Peyer's patch (tissue), 4 donors: ENCODE measurements around the gene TRAPPC4. TPM values are rescaled to one million over a fixed set of nuclear protein-coding genes. Genes with fewer than 3 reads are reported as not detected.

Experiments
- DNase-seq, 3 donors: peaks; one replicate each; pipeline ENCODE4 v3.0.0-alpha.2; 2017 to 2019
- H3K27ac ChIP-seq, 4 donors: fragments of 200-600 bp; sonication (generic); one replicate each; pipeline ENCODE4 v1.5.1; 2016 to 2019
- H3K27me3 ChIP-seq, 2 donors: fragments of 200-600 bp; sonication (generic); one replicate each; pipeline ENCODE4 v1.5.1; 2019
- H3K36me3 ChIP-seq, 3 donors: fragments of 200-600 bp; sonication (generic); one replicate each; pipeline ENCODE4 v1.5.1; 2016 to 2019
- H3K4me1 ChIP-seq, 4 donors: fragments of 200-600 bp; sonication (generic); one replicate each; pipeline ENCODE4 v1.5.1; 2016 to 2019
- H3K4me3 ChIP-seq, 4 donors: fragments of 200-600 bp; sonication (generic); 1 replicate in 3 of 4; 2 replicates in 1 of 4; pipeline ENCODE4 v1.5.1; 2016 to 2019; ENCODE audit warnings: mild to moderate bottlenecking in 1 of 4
- H3K9me3 ChIP-seq, 4 donors: fragments of 200-600 bp; sonication (generic); one replicate each; pipeline ENCODE4 v1.5.1; 2016 to 2019; ENCODE audit warnings: mild to moderate bottlenecking in 1 of 4
- CTCF ChIP-seq, 6 experiments: fragments of 450-650 bp in 4 of 6; fragments of 200-600 bp in 2 of 6; sonication (generic) in 1 of 6; IDR thresholded peaks; one replicate each; pipeline ENCODE4 v1.5.1; 2017 to 2019; ENCODE audit warnings: antibody characterized with exemption in 6 of 6, mild to moderate bottlenecking in 3 of 6, moderate library complexity in 1 of 6
- POLR2A ChIP-seq, 2 donors: fragments of 450-650 bp; IDR thresholded peaks; one replicate each; pipeline ENCODE4 v1.5.1; 2017; ENCODE audit warnings: antibody characterized with exemption in 2 of 2, mild to moderate bottlenecking in 2 of 2, moderate library complexity in 2 of 2
- total RNA-seq, 4 donors: library from RNA; depleted of rRNA; stranded (reverse); fragments of >200 nt; gene quantifications; one replicate each; pipeline ENCODE4 v1.1.0, GENCODE V29; 2016

Gene TRAPPC4
- total RNA-seq, 4 donors from 2014 or later = 52.8 to 104 (median 77.8) TPM

DNA sequence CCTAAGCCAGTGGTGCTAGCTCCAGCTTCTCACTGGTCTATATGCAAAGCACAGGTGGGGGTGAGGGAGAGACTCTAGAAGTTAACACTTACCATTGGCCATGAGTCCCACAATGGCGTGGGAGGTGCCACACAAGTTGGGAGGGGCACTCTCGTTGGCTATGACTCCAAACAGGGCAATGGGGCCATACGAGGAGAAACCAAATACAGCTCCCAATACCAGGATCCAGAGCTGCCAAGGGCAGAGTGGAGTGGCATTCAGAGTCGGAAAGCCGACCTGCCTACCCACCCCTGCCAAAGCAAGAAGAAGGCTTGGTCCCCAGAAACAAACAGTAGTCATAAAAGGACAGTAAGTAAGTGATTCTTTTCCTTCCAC lies 6.5 kb downstream of the TRAPPC4 start:
- DNase-seq = no peak
- H3K36me3 ChIP-seq = peaks cover 0 to 50% (median 0%) of the 10 kb centered on the region in 3 donors
- H3K27me3 ChIP-seq = no peaks in the 10 kb centered on the region

DNA sequence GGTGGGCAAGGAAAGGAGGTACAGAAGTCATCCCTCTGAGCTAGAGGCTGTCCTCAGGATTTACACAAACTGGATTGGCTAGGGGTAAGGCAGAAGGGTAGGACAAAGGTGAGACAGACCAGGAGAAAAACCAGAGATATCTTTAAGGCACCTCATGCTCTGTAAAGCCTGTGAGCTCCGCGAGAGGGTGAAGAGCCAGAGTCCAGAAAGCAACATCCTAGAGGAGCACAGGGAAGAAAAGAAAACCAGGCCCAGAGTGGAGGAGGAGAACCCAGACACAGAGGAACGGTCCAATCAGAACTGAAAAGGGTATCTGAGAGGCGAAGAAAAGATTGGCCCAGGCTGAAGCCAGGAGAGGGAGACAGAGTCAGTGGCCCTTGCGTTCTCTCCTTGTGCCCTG lies 7.0 kb downstream of the TRAPPC4 start:
- Histone ChIP-seq H3K9me3 (no peaks in the 10 kb centered on the region), H3K4me3 (peak overlapping the region in 2 of 4 donors; percentile 75 to 81), H3K4me1 (peaks cover 0 to 72% (median 8%) of the 10 kb centered on the region in 4 donors), H3K36me3 (peaks cover 0 to 50% (median 0%) of the 10 kb centered on the region in 3 donors), H3K27ac (peak overlapping the region in 3 of 4 donors; percentile 3 to 93 (median 88)), H3K27me3 (no peaks in the 10 kb centered on the region)
- no peak for DNase-seq
- no peak for TF ChIP-seq CTCF (IDR thresholded peaks at IDR 0.05)
- TF ChIP-seq POLR2A (IDR thresholded peaks at IDR 0.05) = no peak

More for the DNA sequence above, 6.5 kb downstream of the TRAPPC4 start:
- Histone ChIP-seq H3K4me1 (peaks cover 0 to 75% (median 9%) of the 10 kb centered on the region in 4 donors), H3K4me3 (peak overlapping the region in 2 of 4 donors; percentile 75 to 81), H3K9me3 (no peaks in the 10 kb centered on the region), H3K27ac (peak overlapping the region in 2 of 4 donors; percentile 76 to 88)
- TF ChIP-seq CTCF (IDR thresholded peaks at IDR 0.05) (no peak), POLR2A (IDR thresholded peaks at IDR 0.05) (no peak)

GRCh38 chr11:119025978-119026766 lies 7.6 kb downstream of the TRAPPC4 start:
- H3K9me3 ChIP-seq = no peaks in the 10 kb centered on the region
- TF ChIP-seq CTCF (IDR thresholded peaks at IDR 0.05) (no peak), POLR2A (IDR thresholded peaks at IDR 0.05) (no peak)
- H3K4me1 ChIP-seq = peaks cover 0 to 69% (median 7%) of the 10 kb centered on the region in 4 donors
- no peak for DNase-seq
- peak overlapping the region in 2 of 4 donors; percentile 75 to 81 for H3K4me3 ChIP-seq
- peaks cover 0 to 50% (median 0%) of the 10 kb centered on the region in 3 donors for H3K36me3 ChIP-seq
- H3K27me3 ChIP-seq = no peaks in the 10 kb centered on the region
- H3K27ac ChIP-seq = peak overlapping the region in 3 of 4 donors; percentile 3 to 93 (median 88)

DNA sequence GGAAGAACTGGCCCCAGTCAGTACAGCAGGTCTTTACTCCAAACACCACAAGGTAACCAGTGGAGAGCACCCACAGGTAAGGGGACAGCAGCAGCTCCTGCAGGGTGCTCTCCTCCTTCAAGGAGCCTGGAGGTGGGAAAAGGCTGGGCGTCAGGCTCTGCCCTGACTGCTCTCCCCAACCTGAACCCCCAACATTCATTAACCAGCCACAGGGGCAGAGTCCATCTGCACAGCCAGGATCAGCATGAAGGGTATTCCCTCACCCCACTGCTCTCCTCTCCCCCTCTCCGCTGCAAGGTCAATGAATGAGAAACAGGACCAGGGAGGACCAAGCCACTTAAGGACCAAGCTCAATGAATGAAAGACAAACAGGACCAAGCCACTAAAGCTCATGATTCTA lies 8.4 kb downstream of the TRAPPC4 start:
- H3K27me3 ChIP-seq = no peaks in the 10 kb centered on the region
- TF ChIP-seq POLR2A (IDR thresholded peaks at IDR 0.05) (peak; percentile 30 to 60), CTCF (IDR thresholded peaks at IDR 0.05) (no peak)
- H3K9me3 ChIP-seq = no peaks in the 10 kb centered on the region
- peaks cover 0 to 46% (median 0%) of the 10 kb centered on the region in 3 donors for H3K36me3 ChIP-seq
- DNase-seq = peak in 2 of 3 donors; percentile 76 to 80
- H3K4me3 ChIP-seq = peak overlapping the region in 2 of 4 donors; percentile 75 to 81
- peaks cover 0 to 63% (median 4%) of the 10 kb centered on the region in 4 donors for H3K4me1 ChIP-seq
- H3K27ac ChIP-seq = peak overlapping the region in 3 of 4 donors; percentile 86 to 93 (median 88)

DNA sequence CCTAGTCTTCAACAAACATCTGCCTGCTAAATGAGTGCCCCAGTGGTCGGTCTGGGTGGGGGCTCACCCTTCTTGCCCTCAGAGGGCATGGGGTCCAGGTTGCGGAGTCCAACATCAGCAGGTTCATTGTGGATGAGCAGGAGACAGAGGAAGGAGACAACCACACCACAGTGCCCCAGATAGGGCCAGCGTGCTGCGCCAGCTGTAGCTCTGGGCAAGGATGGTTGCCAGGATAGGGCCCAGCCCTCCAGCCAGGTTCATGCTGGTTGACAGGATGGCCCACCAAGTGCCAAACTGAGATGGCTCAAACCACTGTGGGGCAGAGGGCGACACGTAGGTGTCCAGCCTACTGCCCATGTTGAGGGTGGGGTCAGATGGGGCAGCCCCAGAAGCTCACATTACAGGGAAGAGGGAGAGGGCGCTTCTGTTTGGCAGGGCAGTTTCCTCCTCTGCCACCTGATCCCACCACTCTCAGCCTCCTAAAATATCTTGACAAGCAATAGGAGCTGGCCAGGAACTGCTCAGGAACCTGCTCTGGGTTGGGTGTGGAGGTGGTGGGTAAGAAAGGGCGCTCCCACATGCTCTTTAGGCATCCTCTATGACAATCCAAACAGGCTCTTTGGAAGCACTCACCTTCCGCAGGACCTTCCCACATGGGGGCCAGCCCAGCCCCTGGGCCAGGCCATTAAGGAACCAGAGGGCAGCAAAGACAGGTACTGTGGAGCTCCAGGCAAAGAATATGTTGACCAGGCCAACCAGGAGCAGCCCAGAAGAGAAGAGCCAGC lies 9.2 kb downstream of the TRAPPC4 start:
- Histone ChIP-seq H3K27me3 (no peaks in the 10 kb centered on the region), H3K27ac (peak overlapping the region in 3 of 4 donors; percentile 86 to 93 (median 88)), H3K9me3 (no peaks in the 10 kb centered on the region), H3K4me1 (peaks cover 0 to 57% (median 4%) of the 10 kb centered on the region in 4 donors), H3K36me3 (peaks cover 0 to 41% (median 0%) of the 10 kb centered on the region in 3 donors), H3K4me3 (peak overlapping the region in 3 of 4 donors; percentile 16 to 81 (median 75))
- TF ChIP-seq CTCF (IDR thresholded peaks at IDR 0.05) (no peak), POLR2A (IDR thresholded peaks at IDR 0.05) (no peak)
- DNase-seq = no peak
